Karpas-422 (cell line): ENCODE data around the gene COPS9. TPM values are rescaled to one million over a fixed set of nuclear protein-coding genes. Genes with fewer than 3 reads are reported as not detected.

ENCODE experiments used
- DNase-seq: peaks from one replicate; pipeline ENCODE4 v3.0.0-alpha.2; 2015
- H2AFZ ChIP-seq: fragments of 200-600 bp; sonication (generic); 2 replicates; pipeline ENCODE4 v1.6.1; 2014; ENCODE audit warnings: antibody characterized with exemption, low read length, mixed read lengths
- H3K27ac ChIP-seq: fragments of 200-600 bp; sonication (generic); 2 replicates; pipeline ENCODE4 v1.5.1; 2014; ENCODE audit warnings: mild to moderate bottlenecking, low read length, moderate library complexity
- H3K27me3 ChIP-seq: fragments of 200-600 bp; sonication (generic); 2 replicates; pipeline ENCODE4 v1.6.1; 2014; ENCODE audit warnings: low read length, mixed read lengths
- H3K36me3 ChIP-seq: fragments of 200-600 bp; sonication (generic); 2 replicates; pipeline ENCODE4 v1.6.1; 2014; ENCODE audit warnings: low read length, mixed read lengths; ENCODE audit not compliant: insufficient read depth
- H3K4me1 ChIP-seq: fragments of 200-600 bp; sonication (generic); 2 replicates; pipeline ENCODE4 v1.6.1; 2014; ENCODE audit warnings: mild to moderate bottlenecking, low read length, mixed read lengths
- H3K4me2 ChIP-seq: fragments of 200-600 bp; sonication (generic); 2 replicates; pipeline ENCODE4 v1.6.1; 2014; ENCODE audit warnings: low read length, low read depth, mild to moderate bottlenecking; ENCODE audit not compliant: poor library complexity, severe bottlenecking
- H3K4me3 ChIP-seq: fragments of 200-600 bp; sonication (generic); 2 replicates; pipeline ENCODE4 v1.5.1; 2014; ENCODE audit warnings: mild to moderate bottlenecking, antibody characterized with exemption, low read length, mixed read lengths
- H3K79me2 ChIP-seq: fragments of 200-600 bp; sonication (generic); 2 replicates; pipeline ENCODE4 v1.6.1; 2014; ENCODE audit warnings: mild to moderate bottlenecking, low read length, mixed read lengths
- H3K9ac ChIP-seq: fragments of 200-600 bp; sonication (generic); 2 replicates; pipeline ENCODE4 v1.6.0; 2014; ENCODE audit warnings: low read length
- H3K9me2 ChIP-seq: fragments of 200-600 bp; sonication (generic), shearing (Covaris generic); replicated peaks from 2 replicates; pipeline ENCODE4 v1.6.0; 2014; ENCODE audit warnings: mild to moderate bottlenecking, low read length, moderate library complexity; ENCODE audit not compliant: insufficient read depth
- H3K9me3 ChIP-seq: fragments of 300-700, 200-600 bp; sonication (generic); 2 replicates; pipeline ENCODE4 v1.6.1; 2014; ENCODE audit warnings: low read length, mixed read lengths
- H4K20me1 ChIP-seq: fragments of 200-600 bp; sonication (generic); 2 replicates; pipeline ENCODE4 v1.6.1; 2014; ENCODE audit warnings: mild to moderate bottlenecking, antibody characterized with exemption, low read length, low read depth; ENCODE audit not compliant: insufficient read depth
- total RNA-seq: library from RNA; depleted of rRNA; stranded (reverse); fragments of >200 nt; shearing (Covaris generic); gene quantifications from 2 replicates; pipeline ENCODE4 v1.2.3, GENCODE V29; 2014; ENCODE audit warnings: low replicate concordance; rRNA removed

Gene COPS9
- total RNA-seq, 1 experiment from 2014 or later, result 214 TPM

DNA sequence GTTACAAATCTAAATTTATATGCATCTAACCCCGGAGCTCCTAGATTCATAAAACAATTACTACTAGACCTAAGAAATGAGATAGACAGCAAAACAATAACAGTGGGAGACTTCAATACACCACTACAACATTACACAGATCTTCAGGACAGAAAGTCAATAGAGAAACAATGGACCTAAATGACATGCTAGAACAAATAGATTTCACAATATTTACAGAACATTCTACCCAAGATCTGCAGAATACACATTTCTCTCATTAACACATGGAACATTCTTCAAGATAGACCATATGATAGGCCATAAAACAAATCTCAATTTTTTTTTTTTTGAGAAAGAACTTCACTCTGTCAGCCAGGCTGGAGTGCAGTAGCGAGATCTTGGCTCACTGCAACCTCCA is 37.8 kb downstream of the COPS9 start:
- no peak overlapping the region for H3K27ac ChIP-seq
- no peak overlapping the region for H2AFZ ChIP-seq
- no peaks in the 10 kb centered on the region for H3K9me3 ChIP-seq
- H3K4me1 ChIP-seq, result no peaks in the 10 kb centered on the region
- no peak overlapping the region for H3K4me2 ChIP-seq
- no peak overlapping the region for H3K4me3 ChIP-seq
- no peaks in the 10 kb centered on the region for H3K9me2 ChIP-seq
- no peaks in the 10 kb centered on the region for H3K36me3 ChIP-seq
- H4K20me1 ChIP-seq, result no peaks in the 10 kb centered on the region
- no peaks in the 10 kb centered on the region for H3K79me2 ChIP-seq
- H3K27me3 ChIP-seq, result no peaks in the 10 kb centered on the region
- DNase-seq, result no peak
- no peak overlapping the region for H3K9ac ChIP-seq

- Histone ChIP-seq H3K27me3 (no peaks in the 10 kb centered on the region), H3K4me3 (no peak overlapping the region), H3K36me3 (no peaks in the 10 kb centered on the region), H2AFZ (no peak overlapping the region), H3K4me2 (no peak overlapping the region), H3K9me2 (no peaks in the 10 kb centered on the region), H3K9me3 (no peaks in the 10 kb centered on the region), H3K27ac (no peak overlapping the region), H3K9ac (no peak overlapping the region), H4K20me1 (no peaks in the 10 kb centered on the region), H3K4me1 (no peaks in the 10 kb centered on the region), H3K79me2 (no peaks in the 10 kb centered on the region)
- DNase-seq, result no peak
Observed at GRCh38 chr2:240095556-240096523, 40.3 kb downstream of the COPS9 start.

DNA sequence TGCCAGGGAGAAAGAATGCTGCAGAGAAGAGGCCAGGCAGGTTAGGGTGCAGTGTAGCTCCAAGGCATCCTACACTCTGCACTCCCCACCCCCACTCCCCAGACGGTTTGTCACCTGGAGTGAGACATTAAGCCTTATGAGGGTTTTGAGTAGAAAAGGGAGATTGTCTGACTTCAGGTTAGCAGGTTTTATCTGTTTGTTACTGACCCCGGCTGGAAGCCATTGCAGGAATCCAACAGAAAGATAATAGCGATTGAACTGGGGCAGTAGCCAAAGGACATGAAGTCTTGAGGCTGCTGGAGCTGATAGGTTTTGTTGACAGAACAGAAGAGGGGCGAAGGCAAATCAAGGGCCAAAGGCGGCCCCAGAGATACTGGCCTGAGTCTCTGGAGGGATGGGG is 46.8 kb downstream of the COPS9 start:
- no peak for DNase-seq

GRCh38 chr2:240086563-240086962 is 49.5 kb downstream of the COPS9 start:
- no peak overlapping the region for H3K27ac ChIP-seq
- no peak overlapping the region for H2AFZ ChIP-seq
- H3K9ac ChIP-seq, result no peak overlapping the region
- H3K4me3 ChIP-seq, result no peak overlapping the region
- H3K9me2 ChIP-seq, result no peaks in the 10 kb centered on the region
- no peaks in the 10 kb centered on the region for H4K20me1 ChIP-seq
- H3K4me2 ChIP-seq, result no peak overlapping the region
- no peak for DNase-seq
- no peaks in the 10 kb centered on the region for H3K79me2 ChIP-seq
- H3K36me3 ChIP-seq, result no peaks in the 10 kb centered on the region
- peaks cover 6% of the 10 kb centered on the region for H3K9me3 ChIP-seq
- no peaks in the 10 kb centered on the region for H3K27me3 ChIP-seq
- no peaks in the 10 kb centered on the region for H3K4me1 ChIP-seq

More for the DNA sequence above, 46.8 kb downstream of the COPS9 start:
- Histone ChIP-seq H3K9me2 (no peaks in the 10 kb centered on the region), H3K27me3 (no peaks in the 10 kb centered on the region), H3K9me3 (peaks cover 6% of the 10 kb centered on the region), H3K79me2 (no peaks in the 10 kb centered on the region), H2AFZ (no peak overlapping the region), H3K4me2 (no peak overlapping the region), H3K36me3 (no peaks in the 10 kb centered on the region), H3K4me3 (no peak overlapping the region), H3K4me1 (no peaks in the 10 kb centered on the region), H3K27ac (no peak overlapping the region), H4K20me1 (no peaks in the 10 kb centered on the region), H3K9ac (no peak overlapping the region)

Other genes starting within 250 kb of the COPS9 start
- gene NDUFA10, start 111.0 kb downstream of the COPS9 start, total RNA-seq, result 93.1 and 104 TPM in 2 replicates
- gene OR6B2, start 105.9 kb downstream of the COPS9 start, total RNA-seq, result not detected in 2 replicates
- not detected in 2 replicates for gene OR6B3, start 82.8 kb downstream of the COPS9 start, total RNA-seq
- not detected in 2 replicates for gene OTOS, start 4.4 kb upstream of the COPS9 start, total RNA-seq